ENCODE results near the gene IGFBP7. TPM values are rescaled to one million over a fixed set of nuclear protein-coding genes. Genes with fewer than 3 reads are reported as not detected.
A peak's percentile ranks its signal among the peaks of the same experiment; 100 is the strongest.
"Not testable (repeated sequence)": the region's sequence is repeated elsewhere in the genome, so short reads cannot be mapped to it uniquely, and the experiment has no call there.

IGFBP7 gene
- total RNA-seq, 1 donor from 2014 or later, result 26.1 TPM

DNA sequence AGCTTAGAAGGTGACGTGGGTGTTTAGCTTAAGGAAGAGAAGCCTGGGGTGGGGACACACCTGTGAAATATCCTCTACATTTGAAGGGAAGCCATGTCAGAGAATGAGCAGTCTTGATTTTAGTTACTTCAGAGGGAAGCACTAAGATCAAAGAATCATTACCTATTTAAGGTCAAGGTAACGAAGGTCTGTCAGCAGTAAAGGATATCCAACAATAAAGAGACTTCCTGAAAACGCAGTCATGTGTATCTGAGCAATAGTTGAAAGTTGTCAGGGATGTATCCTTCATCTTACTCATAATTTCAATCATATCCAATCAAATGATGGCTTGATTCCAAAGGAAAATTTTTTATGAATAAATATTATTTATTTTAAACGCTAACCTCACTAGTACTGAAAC, 33.5 kb downstream of the IGFBP7 start:
- DNase-seq (ENCODE audit: low spot score in 2 of 2) (no peak), FAIRE-seq (no peak)

DNA sequence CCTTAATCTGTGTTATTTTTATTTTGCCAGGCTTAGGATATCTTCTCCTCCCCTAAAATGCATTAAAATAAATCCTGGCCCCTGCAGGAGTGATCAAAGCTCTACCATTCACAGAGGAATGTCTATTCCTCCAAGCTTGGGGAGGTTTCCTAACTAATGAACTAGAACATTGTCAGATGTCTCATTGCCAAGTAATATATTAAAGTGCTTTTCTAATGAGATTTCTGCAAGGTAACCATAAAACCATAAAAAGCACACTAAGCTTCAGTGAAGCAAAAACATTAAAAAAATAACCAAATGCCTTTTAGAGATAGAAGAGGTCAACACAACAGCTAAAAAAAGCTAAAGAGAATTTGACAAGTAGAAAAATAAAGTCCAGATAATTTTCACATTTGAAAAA, 34.8 kb downstream of the IGFBP7 start:
- DNase-seq (ENCODE audit: low spot score in 2 of 2), result no peak
- FAIRE-seq, result no peak

DNA sequence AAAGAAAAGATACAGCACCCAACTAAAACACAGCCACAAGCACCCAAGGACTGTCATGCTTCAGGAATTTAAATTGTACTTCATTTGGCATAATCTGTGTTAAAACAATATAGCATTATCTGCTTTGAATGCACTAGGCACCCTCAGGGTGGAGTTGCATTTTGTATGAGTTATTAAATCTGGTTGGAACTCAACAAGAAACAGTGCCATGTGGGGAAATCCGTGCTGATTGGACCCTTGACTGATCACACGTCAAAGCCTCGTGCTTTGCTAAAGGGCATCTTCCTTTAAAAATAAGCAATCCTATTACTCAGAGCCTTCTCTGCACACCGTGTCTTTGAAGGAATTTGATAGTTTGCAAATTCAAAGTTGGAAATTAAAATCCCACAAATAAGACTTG, 35.4 kb downstream of the IGFBP7 start:
- no peak for DNase-seq (ENCODE audit: low spot score in 2 of 2)
- FAIRE-seq, result no peak

DNA sequence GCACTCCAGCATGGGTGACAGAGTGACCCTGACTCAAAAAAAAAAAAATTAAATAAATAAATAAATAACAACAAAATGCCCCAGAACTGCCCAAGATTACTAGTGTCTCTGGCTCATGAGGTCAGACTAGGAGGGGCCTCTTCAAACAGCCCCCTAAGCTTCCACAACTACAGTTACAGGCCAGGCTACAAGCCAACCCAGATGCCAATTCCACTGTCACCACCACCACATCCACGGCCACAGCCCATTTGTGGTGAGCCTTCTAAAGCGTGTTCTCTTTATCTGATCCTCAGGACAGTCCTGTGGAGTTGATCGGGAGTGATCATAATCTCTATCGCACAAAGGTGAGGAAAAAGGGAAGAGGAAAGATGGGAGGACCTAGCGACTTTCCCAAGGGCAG, 36.6 kb downstream of the IGFBP7 start:
- FAIRE-seq (no peak), DNase-seq (ENCODE audit: low spot score in 2 of 2) (no peak)

DNA sequence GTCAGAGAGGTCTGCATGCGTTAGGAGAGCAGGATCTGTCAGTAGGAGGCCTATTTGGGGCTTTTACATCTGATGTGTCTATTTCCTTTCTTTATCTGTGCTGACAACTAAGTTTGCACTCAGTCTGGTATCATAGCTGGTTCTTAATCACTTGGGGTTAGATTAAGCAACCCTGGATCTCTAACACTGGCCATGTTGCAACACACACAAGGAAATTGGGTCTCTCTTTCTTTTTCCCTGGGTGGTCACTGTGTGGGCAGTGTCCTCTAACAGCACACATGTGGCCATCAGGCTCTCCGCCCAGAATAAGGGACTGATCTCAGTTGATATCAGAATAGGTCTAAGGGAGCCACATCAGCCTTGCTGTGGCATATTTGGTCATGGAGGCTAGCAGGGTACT, 38.9 kb downstream of the IGFBP7 start:
- FAIRE-seq, result no peak
- no peak for DNase-seq (ENCODE audit: low spot score in 2 of 2)

DNA sequence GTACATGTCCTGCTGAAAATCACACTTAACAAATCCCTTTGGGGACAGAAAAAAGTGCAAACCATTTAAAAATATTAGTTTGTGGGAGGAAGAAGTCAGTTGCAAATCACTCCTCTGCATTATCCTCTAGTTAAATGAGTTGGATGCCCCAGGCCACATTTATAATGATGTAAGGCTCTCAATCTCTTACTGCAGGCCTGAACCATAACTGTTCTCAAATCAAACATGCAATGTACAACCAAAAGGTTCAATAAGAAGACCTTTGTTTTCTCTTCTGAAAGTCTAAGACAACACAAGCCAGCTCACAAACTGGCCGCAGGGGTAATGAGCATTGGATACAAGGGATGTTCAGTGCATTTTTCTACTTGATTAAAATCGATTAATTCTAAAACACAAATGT, 39.7 kb downstream of the IGFBP7 start:
- DNase-seq (ENCODE audit: low spot score in 2 of 2) (no peak), FAIRE-seq (no peak)

DNA sequence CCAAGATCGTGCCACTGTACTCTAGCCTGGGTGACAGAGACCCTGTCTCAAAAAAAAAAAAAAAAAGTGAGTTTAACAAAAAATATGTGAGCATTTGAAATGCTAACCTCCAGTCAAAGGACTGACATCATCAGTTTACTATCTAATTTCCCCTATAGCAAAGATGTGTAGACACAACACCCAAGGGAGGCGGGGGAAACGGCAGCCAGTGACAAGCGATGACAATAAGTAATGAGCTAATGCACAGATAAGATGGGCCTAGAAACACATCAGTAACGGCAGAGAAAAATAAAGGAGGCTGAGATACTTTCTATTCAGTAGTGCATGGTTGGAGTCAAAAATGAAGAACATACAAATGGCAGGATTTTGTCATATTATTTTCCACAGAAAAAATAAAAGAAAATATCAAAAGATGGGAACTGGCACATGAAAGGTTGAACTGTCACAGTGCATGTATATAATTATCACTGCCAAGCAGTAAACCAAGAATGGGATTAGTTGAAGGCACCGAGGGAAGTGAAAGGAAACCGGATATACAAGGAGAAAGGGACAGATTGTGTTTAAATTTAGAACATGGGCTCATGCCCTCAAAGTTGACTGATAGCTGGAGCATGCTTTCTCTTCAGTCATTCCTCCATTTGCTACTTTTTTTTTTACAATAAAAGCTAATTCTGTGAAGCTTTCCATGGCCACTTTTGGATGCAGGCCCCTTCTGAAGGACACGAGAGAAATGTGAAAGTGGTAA, 41.8 kb downstream of the IGFBP7 start:
- no peak for FAIRE-seq
- no peak for DNase-seq (ENCODE audit: low spot score in 2 of 2)

DNA sequence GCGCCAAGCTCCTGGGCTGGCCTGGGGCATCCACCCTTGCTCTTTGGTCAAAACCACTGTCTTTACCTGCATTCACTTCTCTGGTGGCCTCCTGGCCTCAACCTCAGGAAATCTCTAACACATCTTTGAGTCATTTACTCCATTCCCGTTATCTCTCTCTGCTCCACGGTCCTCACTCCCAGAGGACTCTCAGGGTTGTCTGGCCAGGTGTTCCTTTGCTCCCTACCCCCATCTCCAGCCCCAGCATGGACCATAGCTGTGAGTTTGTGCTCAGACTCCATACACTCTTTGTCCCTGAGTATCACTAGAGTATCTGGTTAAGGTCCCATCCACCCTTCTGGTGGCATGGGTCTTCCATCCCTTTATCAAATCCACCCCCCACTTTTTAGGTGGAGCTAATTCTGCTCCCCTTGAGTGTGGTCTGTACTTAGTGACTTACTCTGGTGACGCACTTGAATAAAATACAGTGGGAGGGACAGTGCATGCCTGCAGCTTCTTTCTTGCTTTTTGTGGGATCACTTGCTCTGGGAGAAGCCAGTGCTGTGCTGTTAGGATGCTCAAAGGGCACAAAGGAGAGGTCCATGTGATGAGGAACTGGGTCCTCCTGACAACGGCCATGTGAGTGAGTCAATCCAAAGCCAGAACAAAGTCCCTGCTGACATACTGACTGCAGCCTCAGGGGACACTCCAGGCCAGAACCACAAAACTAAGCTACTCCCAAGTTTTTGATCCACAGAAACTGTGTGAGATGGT, 44.3 kb downstream of the IGFBP7 start:
- DNase-seq (ENCODE audit: low spot score in 2 of 2), result no peak
- no peak for FAIRE-seq

DNA sequence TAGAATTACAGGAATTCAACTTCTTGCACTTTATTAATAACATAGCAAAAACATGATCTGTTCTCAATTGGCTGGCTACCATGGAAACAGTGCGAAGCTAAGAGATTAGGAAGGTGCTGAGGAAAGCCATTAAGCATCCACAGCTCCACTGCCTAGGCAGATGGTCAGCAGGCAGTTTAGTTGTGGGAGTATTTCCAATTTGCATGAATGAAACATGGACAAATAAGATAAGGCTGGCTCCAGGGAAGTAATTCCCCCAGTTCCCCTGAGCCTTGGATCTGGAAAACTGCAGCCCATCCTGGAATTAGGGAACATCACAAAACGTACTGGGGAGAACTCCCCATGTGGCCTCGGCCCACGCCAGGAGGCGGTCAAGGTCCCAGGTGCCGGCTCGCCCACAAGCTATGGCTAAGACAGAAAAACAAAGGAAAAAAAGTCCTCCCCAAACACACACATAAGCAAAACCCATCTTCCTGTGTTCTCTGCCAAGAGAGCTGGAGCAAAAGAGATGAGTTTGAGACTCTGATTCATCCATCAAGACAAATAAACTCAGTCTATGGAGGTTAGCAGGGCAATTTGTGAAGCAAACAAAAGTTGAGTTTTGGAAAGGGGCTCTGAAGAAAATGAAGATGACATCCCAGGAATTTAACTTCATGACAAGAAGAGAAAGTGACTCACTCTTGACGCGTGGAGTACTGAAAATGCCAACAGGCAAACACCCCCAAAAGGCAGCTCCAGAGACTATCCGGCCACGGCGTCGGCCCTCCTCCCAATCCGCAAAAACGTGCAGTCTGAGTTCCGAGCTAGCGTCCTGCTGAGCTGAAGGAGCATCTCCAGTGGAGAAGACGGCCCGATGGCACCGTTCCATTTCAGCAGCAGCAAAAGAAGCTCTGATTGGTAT, 45.1 kb downstream of the IGFBP7 start:
- no peak for FAIRE-seq

DNA sequence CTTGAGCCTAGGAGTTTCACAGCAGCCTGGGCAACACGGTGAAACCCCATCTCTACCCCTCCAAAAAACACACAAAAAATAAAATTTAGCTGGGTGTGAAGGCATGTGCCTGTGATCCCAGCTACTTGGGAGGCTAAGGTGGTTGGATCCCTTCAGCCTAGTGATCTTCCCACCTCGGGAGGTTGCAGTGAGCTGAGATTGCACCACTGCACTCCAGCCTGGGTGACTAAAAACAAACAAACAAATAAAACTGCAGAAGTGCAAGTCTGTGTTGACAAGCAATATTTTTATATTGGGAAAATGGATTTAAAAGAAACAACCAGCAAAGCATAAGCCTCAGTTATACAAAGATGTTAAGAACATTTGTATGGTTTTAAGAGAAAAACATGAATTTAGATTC, 46.1 kb downstream of the IGFBP7 start:
- DNase-seq (ENCODE audit: low spot score in 2 of 2) (no peak), FAIRE-seq (no peak)

More for the DNA sequence above, 45.1 kb downstream of the IGFBP7 start:
- DNase-seq (ENCODE audit: low spot score in 2 of 2), result peak in 1 of 2 donors; percentile 20

DNA sequence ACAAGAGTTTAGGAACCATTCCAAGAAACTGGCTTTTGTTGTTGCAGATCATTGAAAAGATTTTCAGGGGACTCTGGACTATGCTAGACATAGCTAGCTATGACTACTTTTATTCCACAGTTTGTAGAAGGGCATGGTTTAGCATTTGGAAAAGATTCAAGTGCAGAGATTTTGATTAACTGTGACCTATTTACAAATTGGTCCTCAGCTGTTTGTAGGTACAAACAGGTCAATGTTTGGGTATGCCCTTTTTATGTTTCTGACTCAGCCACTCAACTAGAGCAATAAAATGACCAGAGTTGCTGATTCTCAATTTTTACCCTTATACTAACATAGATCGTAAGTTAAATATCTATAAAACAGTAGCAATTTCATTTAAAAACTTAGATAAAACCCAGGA, 46.7 kb downstream of the IGFBP7 start:
- DNase-seq (ENCODE audit: low spot score in 2 of 2), result no peak
- FAIRE-seq, result no peak

DNA sequence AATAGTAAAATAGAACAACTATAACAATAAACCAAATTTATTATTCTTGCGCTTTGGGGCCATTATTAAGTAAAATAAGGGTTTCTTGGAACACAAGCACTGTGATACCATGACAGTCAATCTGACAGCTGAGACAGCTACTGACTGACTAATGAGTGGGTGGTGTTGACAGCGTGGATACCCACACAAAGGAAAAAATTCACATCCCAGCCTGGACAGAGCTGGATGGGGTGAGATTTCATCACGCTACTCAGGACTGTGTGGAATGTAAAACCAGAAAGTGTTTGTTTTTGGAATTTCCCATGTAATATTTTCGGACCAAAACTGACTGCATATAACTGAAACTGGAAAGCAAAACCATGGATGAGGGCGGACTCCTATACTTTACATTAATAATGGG, 48.8 kb downstream of the IGFBP7 start:
- no peak for FAIRE-seq
- DNase-seq (ENCODE audit: low spot score in 2 of 2), result no peak

DNA sequence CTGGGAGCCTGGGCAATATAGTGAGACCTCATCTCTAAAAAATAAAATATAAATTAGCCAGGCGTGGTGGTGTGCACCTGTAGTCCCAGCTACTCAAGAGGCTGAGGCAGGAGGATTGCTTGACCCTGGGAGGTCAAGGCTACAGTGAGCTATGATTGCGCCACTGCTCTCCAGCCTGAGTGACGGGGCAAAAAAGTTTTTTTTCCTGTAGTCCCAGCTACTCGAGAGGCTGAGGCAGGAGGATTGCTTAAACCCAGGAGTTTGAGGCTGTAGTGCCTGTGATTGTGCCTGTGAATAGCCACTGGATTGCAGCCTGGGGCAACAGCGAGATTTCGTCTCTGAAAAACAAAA, 49.5 kb downstream of the IGFBP7 start:
- FAIRE-seq; DNase-seq (ENCODE audit: low spot score in 2 of 2): not testable (repeated sequence)

DNA sequence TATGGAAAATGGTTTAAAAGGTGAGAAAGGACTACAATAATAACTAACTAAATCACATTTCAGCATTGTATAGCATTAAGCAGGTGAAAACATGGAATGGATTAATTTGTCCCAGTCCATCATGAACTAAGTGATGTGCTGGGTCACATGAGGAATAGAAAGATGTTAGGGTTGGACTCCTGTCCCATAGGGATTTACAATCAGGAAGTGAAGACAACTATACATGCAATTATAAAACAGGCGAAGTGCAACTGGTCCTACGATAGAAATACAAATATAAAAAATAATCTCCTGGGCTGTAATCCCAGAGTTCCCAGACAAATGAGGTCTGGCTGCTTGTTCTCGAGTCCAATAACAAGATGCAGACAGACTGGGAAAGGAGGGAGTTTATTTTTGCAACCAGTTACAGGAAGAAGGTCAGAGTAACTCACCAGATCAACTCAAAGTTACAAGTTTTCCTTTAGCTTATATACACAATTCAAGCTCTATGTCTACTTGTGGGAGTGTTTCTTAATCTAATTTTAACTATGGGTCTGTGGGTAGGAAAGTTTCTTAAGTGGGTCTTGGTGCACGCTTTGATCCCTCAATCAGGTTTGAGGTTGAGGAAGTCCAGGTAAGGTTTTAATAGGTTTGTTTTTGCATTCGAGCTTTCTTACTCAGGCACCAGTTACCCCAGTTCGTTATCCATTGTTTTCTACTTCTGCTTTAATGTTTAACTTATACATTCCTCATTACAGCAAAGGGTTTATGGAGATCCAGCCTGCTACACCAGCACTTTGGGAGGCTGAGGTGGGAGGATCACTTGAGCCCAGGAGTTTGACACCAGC, 50.1 kb downstream of the IGFBP7 start:
- no peak for FAIRE-seq
- no peak for DNase-seq (ENCODE audit: low spot score in 2 of 2)

DNA sequence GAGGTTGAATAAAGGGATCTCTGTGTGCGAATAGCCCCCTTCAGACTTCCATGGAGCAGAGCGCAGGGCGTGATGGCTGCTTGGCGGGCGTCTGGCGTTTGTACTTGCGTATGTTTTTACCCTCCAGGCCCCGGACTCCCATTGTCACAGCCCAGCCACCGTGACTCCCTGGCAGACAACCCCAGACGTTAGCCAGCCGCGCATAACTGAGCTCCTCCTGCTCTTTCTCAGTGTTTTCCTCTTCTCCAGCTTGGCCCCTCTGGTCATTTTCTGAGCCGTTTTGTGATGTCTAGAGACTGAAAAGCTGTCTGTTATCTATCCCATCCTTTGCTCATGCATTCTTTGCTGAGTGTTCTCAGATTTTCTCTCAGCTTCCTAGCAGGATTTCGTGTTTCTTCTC, 54.3 kb downstream of the IGFBP7 start:
- no peak for FAIRE-seq

DNA sequence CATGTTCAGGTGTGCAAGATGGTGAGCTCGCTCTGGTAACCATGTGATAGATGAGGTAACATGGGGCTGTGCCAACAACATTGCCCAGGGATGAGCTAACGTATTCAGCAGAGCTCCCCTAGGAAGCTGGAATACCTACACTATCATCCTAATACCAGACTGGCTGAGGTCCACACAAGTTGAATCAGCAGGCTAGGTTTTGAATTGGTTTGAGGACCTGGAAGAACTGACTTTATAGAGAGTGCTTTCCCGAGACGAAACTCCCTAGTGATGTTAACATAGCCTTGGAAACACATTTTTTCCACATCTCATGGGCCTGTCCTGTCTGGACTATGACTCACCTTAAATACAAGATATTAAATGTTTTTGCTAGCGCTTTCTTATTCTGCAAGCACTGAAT, 56.7 kb downstream of the IGFBP7 start:
- no peak for FAIRE-seq
- no peak for DNase-seq (ENCODE audit: low spot score in 2 of 2)

More for the DNA sequence above, 54.3 kb downstream of the IGFBP7 start:
- no peak for DNase-seq (ENCODE audit: low spot score in 2 of 2)

DNA sequence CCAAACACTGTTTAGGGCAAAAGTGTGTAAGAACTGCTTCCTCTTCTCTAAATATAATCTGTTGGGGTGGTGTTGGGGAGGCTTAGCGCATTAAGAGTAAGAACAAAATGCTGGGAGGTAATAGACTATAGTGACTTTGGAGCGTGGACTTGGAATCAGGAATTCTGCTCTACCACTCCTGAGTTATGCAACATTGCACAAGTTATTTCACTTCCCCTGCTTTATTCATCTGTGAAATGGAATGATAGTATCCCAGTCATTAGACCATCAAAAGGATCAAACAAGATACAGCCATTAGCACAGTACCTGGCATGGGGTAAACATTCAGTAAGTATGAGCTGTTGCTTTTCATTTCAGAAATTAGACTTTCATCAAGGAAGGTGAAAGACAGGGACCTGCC, 58.7 kb downstream of the IGFBP7 start:
- no peak for FAIRE-seq
- DNase-seq (ENCODE audit: low spot score in 2 of 2), result no peak

DNA sequence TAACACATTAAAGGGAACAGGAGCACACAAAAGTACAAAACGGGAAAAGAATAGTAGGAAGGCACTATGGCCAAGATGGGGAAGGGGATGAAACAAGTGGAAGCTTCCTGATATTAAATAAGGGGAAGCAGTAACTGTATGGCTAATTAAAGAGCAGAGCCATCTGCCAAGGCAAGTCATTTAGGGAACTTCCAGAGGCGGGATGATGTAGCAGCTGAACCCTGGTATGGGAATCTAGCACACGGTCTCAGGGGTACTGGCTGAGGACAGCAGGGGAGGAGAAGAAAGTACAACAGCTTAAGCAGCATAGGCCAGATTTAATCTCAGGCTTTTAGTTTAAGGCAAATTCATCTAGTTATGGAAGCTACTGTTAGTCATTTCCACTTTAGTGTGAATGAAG, 59.1 kb downstream of the IGFBP7 start:
- FAIRE-seq (no peak), DNase-seq (ENCODE audit: low spot score in 2 of 2) (no peak)

DNA sequence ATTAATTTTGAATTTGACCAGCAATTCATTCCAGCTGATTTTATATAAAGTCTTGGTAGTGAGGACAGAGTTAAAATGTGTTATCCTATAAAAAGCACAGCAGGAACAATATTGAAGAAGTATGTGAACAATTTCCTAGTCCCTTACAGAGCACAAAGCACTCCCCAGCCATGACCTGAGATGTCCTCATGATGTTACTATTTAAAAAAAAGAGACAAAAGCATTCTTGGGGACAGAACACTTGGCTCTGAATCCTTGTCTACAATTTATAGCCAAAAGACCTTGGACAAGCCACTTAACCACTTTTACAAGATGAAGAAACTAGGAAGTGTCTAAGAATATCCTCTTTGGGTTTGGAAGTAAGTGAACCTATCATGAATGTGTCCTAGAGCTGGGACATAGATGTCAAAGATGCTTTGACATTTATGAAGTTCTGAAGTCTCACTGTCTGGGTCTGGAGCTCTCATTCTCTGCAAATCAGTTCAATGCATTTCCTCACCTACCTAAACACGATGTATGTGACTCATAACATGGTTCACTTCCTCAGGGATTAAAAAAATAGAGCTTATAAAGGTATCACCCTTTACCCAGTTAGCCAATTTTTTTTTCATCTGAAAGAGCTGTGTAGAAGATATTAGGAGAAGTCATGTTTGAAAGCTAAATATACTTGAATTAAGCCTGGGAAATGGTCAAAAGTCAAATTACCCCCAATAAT, 61.4 kb downstream of the IGFBP7 start:
- FAIRE-seq, result no peak

DNA sequence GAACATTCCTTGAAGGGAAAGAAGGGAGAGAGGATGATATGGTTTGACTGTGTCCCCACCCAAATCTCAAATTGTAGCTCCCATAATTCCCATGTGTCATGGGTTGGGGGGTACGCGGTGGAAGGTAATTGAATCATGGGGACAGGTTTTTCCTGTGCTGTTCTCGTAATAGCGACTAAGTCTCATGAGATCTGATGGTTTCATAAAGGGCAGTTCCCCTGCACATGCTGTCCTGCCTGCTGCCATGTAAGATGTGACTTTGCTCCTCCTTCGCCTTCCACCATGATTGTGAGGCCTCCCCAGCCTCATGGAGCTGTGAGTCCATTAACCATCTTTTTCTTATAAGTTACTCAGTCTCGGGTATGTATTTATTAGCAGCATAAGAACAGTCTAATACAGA, 63.1 kb downstream of the IGFBP7 start:
- DNase-seq (ENCODE audit: low spot score in 2 of 2); FAIRE-seq: not testable (repeated sequence)

More for the DNA sequence above, 61.4 kb downstream of the IGFBP7 start:
- no peak for DNase-seq (ENCODE audit: low spot score in 2 of 2)

Measured in frontal cortex (tissue), 4 donors.